Activated naive CD4-positive, alpha-beta T cell (primary cell): Measurements from ENCODE around the gene SLC22A5.
A peak's percentile ranks its signal among the peaks of the same experiment; 100 is the strongest.

Experiments used
- DNase-seq, 4 experiments: peaks; one replicate each; lab custom pipeline; 2025; lab: John Stamatoyannopoulos, UW

The SLC22A5 gene

GRCh38 chr5:132365213-132365612 is 4.3 kb upstream of the SLC22A5 start:
- DNase-seq, result no peak

- no peak for DNase-seq
These were observed 1.3 kb upstream of the SLC22A5 start for GRCh38 chr5:132368186-132368585.

- DNase-seq, result no peak
These were observed 470 bp upstream of the SLC22A5 start for GRCh38 chr5:132369007-132369473.

GRCh38 chr5:132370181-132370970 is 866 bp downstream of the SLC22A5 start:
- no peak for DNase-seq

- no peak for DNase-seq
These were observed 1.6 kb downstream of the SLC22A5 start for GRCh38 chr5:132370971-132371602.

- DNase-seq, result no peak
These were observed 2.1 kb downstream of the SLC22A5 start for GRCh38 chr5:132371603-132371994.

- DNase-seq, result no peak
These were observed 2.6 kb downstream of the SLC22A5 start for GRCh38 chr5:132372127-132372526.

- DNase-seq, result no peak
These were observed 3.0 kb downstream of the SLC22A5 start for GRCh38 chr5:132372542-132372941.

- DNase-seq, result no peak
These were observed 6.4 kb downstream of the SLC22A5 start for GRCh38 chr5:132375957-132376356.

GRCh38 chr5:132376694-132377641 is 7.5 kb downstream of the SLC22A5 start:
- no peak for DNase-seq

- DNase-seq, result no peak
These were observed 8.2 kb downstream of the SLC22A5 start for GRCh38 chr5:132377738-132378137.

- DNase-seq, result no peak
These were observed 9.1 kb downstream of the SLC22A5 start for GRCh38 chr5:132378580-132378979.

GRCh38 chr5:132380047-132380446 is 10.5 kb downstream of the SLC22A5 start:
- no peak for DNase-seq

- no peak for DNase-seq
These were observed 11.2 kb downstream of the SLC22A5 start for GRCh38 chr5:132380741-132381140.

- no peak for DNase-seq
These were observed 12.1 kb downstream of the SLC22A5 start for GRCh38 chr5:132381614-132382013.

- no peak for DNase-seq
These were observed 13.8 kb downstream of the SLC22A5 start for GRCh38 chr5:132383261-132383660.

- DNase-seq, result no peak
These were observed 14.5 kb downstream of the SLC22A5 start for GRCh38 chr5:132383984-132384383.

- DNase-seq, result no peak
These were observed 15.1 kb downstream of the SLC22A5 start for GRCh38 chr5:132384506-132385050.

- DNase-seq, result peak in 2 of 4 experiments; percentile 26 to 52
These were observed 16.0 kb downstream of the SLC22A5 start for GRCh38 chr5:132385326-132386105.

- peak; percentile 27 to 67 (median 46) for DNase-seq
These were observed 17.3 kb downstream of the SLC22A5 start for GRCh38 chr5:132386644-132387286.
